ENCODE results near the gene ZNF184. TPM values are rescaled to one million over a fixed set of nuclear protein-coding genes. Genes with fewer than 3 reads are reported as not detected.

The ZNF184 gene
- total and polyA plus RNA-seq, 9 of the 15 experiments (the other 6 are each of a cell fraction or from before 2014, with no cell fraction given) = 7.6 to 22.2 (median 12.8) TPM

DNA sequence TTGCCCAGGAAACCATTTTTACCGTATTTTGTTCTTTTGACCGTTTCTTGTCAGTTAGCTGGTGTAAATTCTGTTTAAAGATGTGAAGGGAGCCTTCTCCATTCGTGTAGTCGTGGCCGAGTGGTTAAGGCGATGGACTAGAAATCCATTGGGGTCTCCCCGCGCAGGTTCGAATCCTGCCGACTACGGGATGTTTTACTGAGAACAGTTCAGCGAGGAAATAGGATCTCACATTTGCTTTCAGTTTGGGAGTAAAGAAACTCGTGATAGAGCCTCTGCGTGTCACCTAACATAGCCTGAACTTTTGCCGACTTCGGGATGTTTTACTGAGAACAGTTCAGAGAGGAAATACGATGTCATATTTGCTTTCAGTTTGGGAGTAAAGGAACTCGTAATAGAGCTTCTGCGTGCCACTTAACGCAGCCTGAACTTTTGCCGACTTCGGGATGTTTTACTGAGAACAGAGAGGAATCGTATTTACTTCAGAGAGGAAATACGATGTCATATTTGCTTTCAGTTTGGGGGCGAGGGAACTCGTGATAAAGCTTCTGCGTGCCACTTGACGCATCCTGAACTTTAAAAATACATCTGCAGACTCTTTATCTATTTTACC lies 5.9 kb upstream of the ZNF184 start (continued):
- TF ChIP-seq ARID3A (IDR thresholded peaks at IDR 0.05; ENCODE audit: borderline replicate concordance, low read depth, low read length) (no peak), EZH2 (IDR thresholded peaks at IDR 0.05; ENCODE audit: borderline replicate concordance, low read depth, low read length) (no peak), ZNF766 (CRISPR knock-in tag; conservative IDR thresholded peaks at IDR 0.05) (0 out of 2 replicates have a peak, but pooled peaks have one; percentile 70), ELK3 (CRISPR knock-in tag; IDR thresholded peaks at IDR 0.05) (no peak), NCOA6 (IDR thresholded peaks at IDR 0.05) (no peak), THAP12 (CRISPR knock-in tag; IDR thresholded peaks at IDR 0.05) (no peak), SETDB1 (IDR thresholded peaks at IDR 0.05; ENCODE audit: low read length) (no peak), ZNF134 (CRISPR knock-in tag; conservative IDR thresholded peaks at IDR 0.05) (no peak; the same call in 1 of the 2 replicates), RBM14 (IDR thresholded peaks at IDR 0.05; ENCODE audit: borderline replicate concordance, insufficient read depth, low read depth, low read length) (no peak), NFE2 (IDR thresholded peaks at IDR 0.05; ENCODE audit: low read depth) (no peak), IFI16 (CRISPR knock-in tag; IDR thresholded peaks at IDR 0.05) (no peak), STAT6 (CRISPR knock-in tag; IDR thresholded peaks at IDR 0.05) (no peak), LARP7 (IDR thresholded peaks at IDR 0.05) (no peak), L3MBTL2 (IDR thresholded peaks at IDR 0.05) (peak; percentile 28; the same call in 1 of the 2 replicates), ARID2 (IDR thresholded peaks at IDR 0.05) (no peak), ZFX (CRISPR knock-in tag; IDR thresholded peaks at IDR 0.05) (peak; percentile 46; the same call in 1 of the 2 replicates)
- TF ChIP-seq, protein P1, sequence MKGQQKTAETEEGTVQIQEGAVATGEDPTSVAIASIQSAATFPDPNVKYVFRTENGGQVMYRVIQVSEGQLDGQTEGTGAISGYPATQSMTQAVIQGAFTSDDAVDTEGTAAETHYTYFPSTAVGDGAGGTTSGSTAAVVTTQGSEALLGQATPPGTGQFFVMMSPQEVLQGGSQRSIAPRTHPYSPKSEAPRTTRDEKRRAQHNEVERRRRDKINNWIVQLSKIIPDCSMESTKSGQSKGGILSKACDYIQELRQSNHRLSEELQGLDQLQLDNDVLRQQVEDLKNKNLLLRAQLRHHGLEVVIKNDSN (CRISPR knock-in tag; IDR thresholded peaks at IDR 0.05) = no peak

All from K562 (cell line).